ENCODE results near the gene LIPI. TPM values are rescaled to one million over a fixed set of nuclear protein-coding genes. Genes with fewer than 3 reads are reported as not detected.

Gene LIPI
- total RNA-seq, 1 experiment from 2014 or later = not detected

DNA sequence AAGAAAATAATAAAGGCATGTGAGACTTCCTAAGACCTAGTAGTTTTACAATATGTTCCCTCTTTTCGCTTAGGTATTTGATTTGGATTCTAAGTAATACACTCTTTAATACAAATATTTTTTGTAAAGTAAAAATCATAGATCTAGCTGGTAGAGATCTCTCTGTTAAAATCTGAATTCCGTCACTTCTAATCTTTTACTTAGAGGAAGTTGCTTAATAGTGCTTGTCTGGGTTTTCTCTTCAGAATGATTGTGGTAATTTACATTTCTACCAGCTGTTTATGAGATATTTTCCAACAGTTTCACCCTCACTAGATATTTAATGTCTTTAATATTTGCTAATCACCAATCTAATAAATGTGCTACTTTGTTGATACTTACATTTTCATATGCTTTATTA, 28.5 kb upstream of the LIPI start:
- Mint-ChIP-seq H3K36me3 (ENCODE audit: insufficient read depth, unreplicated experiment) (no peaks in the 10 kb centered on the region), H3K27ac (ENCODE audit: unreplicated experiment) (no peak overlapping the region), H3K4me1 (ENCODE audit: low read depth, unreplicated experiment) (peaks cover 9% of the 10 kb centered on the region), H3K9me3 (ENCODE audit: unreplicated experiment) (peaks cover 11% of the 10 kb centered on the region), H3K27me3 (ENCODE audit: insufficient read depth, unreplicated experiment) (no peaks in the 10 kb centered on the region), H3K4me3 (ENCODE audit: unreplicated experiment) (no peak overlapping the region)
- POLR2A ChIA-PET = no interaction called here
- no peaks in the 10 kb centered on the region for H3K27me3 ChIP-seq (replicated peaks; ENCODE audit: control insufficient read depth, insufficient read depth, low read length)
- no TSS peak for BruUV-seq (replicated peaks)
- DNase-seq = no peak
- H3K4me1 ChIP-seq = no peaks in the 10 kb centered on the region
- no peak overlapping the region for H3K4me3 ChIP-seq (ENCODE audit: low read depth, low read length)
- TF ChIP-seq, protein P1, sequence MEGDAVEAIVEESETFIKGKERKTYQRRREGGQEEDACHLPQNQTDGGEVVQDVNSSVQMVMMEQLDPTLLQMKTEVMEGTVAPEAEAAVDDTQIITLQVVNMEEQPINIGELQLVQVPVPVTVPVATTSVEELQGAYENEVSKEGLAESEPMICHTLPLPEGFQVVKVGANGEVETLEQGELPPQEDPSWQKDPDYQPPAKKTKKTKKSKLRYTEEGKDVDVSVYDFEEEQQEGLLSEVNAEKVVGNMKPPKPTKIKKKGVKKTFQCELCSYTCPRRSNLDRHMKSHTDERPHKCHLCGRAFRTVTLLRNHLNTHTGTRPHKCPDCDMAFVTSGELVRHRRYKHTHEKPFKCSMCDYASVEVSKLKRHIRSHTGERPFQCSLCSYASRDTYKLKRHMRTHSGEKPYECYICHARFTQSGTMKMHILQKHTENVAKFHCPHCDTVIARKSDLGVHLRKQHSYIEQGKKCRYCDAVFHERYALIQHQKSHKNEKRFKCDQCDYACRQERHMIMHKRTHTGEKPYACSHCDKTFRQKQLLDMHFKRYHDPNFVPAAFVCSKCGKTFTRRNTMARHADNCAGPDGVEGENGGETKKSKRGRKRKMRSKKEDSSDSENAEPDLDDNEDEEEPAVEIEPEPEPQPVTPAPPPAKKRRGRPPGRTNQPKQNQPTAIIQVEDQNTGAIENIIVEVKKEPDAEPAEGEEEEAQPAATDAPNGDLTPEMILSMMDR (IDR thresholded peaks at IDR 0.05; ENCODE audit: insufficient read depth in 1 of 2, low read depth in 1 of 2, low read length in 1 of 2, severe bottlenecking in 1 of 2, unreplicated experiment in 1 of 2) = no peak
- H3K9me3 ChIP-seq = no peaks in the 10 kb centered on the region; the same call in 1 of the 2 replicates
- H3K36me3 ChIP-seq (ENCODE audit: control insufficient read depth, insufficient read depth, low read length) = no peaks in the 10 kb centered on the region
- intact Hi-C loops (cut with micrococcal nuclease; ENCODE audit: unreplicated experiment) = no loop called here
- CTCF ChIA-PET = no interaction called here

DNA sequence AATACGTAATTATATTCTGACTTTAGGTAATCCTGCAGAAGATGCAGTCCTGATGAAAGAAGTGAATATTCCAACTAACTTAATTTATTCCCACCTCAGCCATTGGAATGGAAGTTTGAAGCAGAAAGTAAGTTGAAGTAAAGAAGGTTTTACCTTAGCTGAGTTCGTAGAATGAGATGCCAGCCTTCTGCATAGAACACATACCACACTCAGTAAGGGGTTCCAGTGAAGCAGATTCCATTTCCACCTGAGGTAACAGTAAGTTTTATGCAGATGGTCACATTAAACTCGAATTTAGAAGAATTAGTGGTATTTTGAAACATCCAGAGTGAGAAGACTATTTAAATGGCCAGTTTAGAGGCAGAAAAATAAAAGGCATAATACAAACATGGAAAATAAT, 25.4 kb upstream of the LIPI start:
- no TSS peak for BruUV-seq (replicated peaks)
- DNase-seq = no peak
- Mint-ChIP-seq H3K27ac (ENCODE audit: unreplicated experiment) (no peak overlapping the region), H3K4me3 (ENCODE audit: unreplicated experiment) (no peak overlapping the region), H3K9me3 (ENCODE audit: unreplicated experiment) (peaks cover 11% of the 10 kb centered on the region), H3K27me3 (ENCODE audit: insufficient read depth, unreplicated experiment) (no peaks in the 10 kb centered on the region), H3K36me3 (ENCODE audit: insufficient read depth, unreplicated experiment) (no peaks in the 10 kb centered on the region), H3K4me1 (ENCODE audit: low read depth, unreplicated experiment) (peaks cover 9% of the 10 kb centered on the region)
- Histone ChIP-seq H3K36me3 (ENCODE audit: control insufficient read depth, insufficient read depth, low read length) (no peaks in the 10 kb centered on the region), H3K4me1 (no peaks in the 10 kb centered on the region), H3K4me3 (ENCODE audit: low read depth, low read length) (no peak overlapping the region), H3K9me3 (peaks cover 4% of the 10 kb centered on the region), H3K27me3 (replicated peaks; ENCODE audit: control insufficient read depth, insufficient read depth, low read length) (no peaks in the 10 kb centered on the region)
- TF ChIP-seq, protein P1 (IDR thresholded peaks at IDR 0.05; ENCODE audit: insufficient read depth in 1 of 2, low read depth in 1 of 2, low read length in 1 of 2, severe bottlenecking in 1 of 2, unreplicated experiment in 1 of 2) = no peak
- CTCF ChIA-PET = no interaction called here
- POLR2A ChIA-PET = no interaction called here
- intact Hi-C loops (cut with micrococcal nuclease; ENCODE audit: unreplicated experiment) = no loop called here

DNA sequence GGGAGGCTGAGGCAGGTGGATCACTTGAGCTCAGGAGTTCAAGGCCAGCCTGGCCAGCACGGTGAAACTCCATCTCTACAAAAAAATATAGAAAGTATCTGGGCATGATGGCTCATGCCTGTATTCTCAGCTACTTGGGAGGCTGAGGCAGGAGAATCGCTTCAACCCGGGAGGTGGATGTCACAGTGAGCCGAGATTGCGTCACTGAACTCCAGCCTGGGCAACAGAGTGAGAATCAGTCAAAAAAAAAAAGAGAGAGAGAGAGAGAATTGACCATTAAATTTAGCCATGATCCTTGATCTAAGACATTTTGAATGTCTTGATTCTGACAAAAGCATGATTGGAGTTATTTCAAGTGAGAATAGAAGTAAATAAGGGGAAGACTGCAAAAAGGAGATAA, 24.3 kb upstream of the LIPI start:
- H3K4me3 ChIP-seq (ENCODE audit: low read depth, low read length) = no peak overlapping the region
- no peaks in the 10 kb centered on the region for H3K4me1 ChIP-seq
- CTCF ChIA-PET = no interaction called here
- TF ChIP-seq, protein P1 (IDR thresholded peaks at IDR 0.05; ENCODE audit: insufficient read depth in 1 of 2, low read depth in 1 of 2, low read length in 1 of 2, severe bottlenecking in 1 of 2, unreplicated experiment in 1 of 2) = no peak
- Mint-ChIP-seq H3K4me3 (ENCODE audit: unreplicated experiment) (no peak overlapping the region), H3K4me1 (ENCODE audit: low read depth, unreplicated experiment) (no peaks in the 10 kb centered on the region), H3K27me3 (ENCODE audit: insufficient read depth, unreplicated experiment) (no peaks in the 10 kb centered on the region), H3K9me3 (ENCODE audit: unreplicated experiment) (peaks cover 6% of the 10 kb centered on the region), H3K36me3 (ENCODE audit: insufficient read depth, unreplicated experiment) (no peaks in the 10 kb centered on the region), H3K27ac (ENCODE audit: unreplicated experiment) (no peak overlapping the region)
- BruUV-seq (replicated peaks) = no TSS peak
- H3K36me3 ChIP-seq (ENCODE audit: control insufficient read depth, insufficient read depth, low read length) = no peaks in the 10 kb centered on the region
- no peak for DNase-seq
- peaks cover 9% of the 10 kb centered on the region for H3K9me3 ChIP-seq
- intact Hi-C loops (cut with micrococcal nuclease; ENCODE audit: unreplicated experiment) = no loop called here
- POLR2A ChIA-PET = no interaction called here
- H3K27me3 ChIP-seq (replicated peaks; ENCODE audit: control insufficient read depth, insufficient read depth, low read length) = no peaks in the 10 kb centered on the region
